ENCODE measurements around the gene ARG1. TPM values are rescaled to one million over a fixed set of nuclear protein-coding genes. Genes with fewer than 3 reads are reported as not detected.

The ARG1 gene
- total and polyA plus RNA-seq, 4 donors: 0.31 to 33.1 (median 4.3) TPM

DNA sequence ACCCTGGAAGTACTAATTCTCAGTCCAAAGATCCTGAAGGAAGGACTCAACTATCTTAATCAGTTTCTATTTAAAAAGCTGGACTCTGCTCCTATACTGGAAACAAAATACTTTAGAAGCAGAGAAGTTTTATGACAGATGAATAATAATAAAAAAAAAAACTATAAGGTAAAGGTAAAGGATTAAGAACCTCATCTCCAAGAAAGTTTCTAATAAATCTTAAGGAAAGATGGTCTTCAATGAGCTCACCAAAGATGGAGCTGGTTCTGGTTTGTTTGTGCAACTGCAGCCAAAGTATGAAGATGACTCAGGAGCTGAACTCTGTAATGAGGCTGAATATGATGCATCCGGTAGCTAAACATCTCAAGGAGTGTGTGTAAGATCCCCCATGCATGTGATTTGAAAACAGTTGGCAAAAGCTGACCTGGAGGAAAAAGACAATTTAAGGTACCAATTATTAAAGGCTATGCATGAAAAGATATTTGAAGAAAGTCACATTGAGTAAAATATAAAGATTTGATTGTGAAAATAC, 29.8 kb downstream of the ARG1 start:
- Histone ChIP-seq H3K4me1 (ENCODE audit: control insufficient read depth in 5 of 5, insufficient read depth in 5 of 5, low read length in 5 of 5) (no peaks in the 10 kb centered on the region), H3K9me3 (ENCODE audit: control insufficient read depth in 4 of 4, insufficient read depth in 3 of 4, low read length in 3 of 4) (no peaks in the 10 kb centered on the region), H3K27me3 (ENCODE audit: control insufficient read depth in 3 of 3, insufficient read depth in 3 of 3, low read length in 2 of 3) (no peaks in the 10 kb centered on the region), H3K27ac (ENCODE audit: low read depth in 1 of 2, low read length in 1 of 2) (no peak overlapping the region), H3K36me3 (ENCODE audit: control insufficient read depth in 4 of 4, insufficient read depth in 4 of 4, low read length in 4 of 4) (peaks cover 20 to 49% (median 41%) of the 10 kb centered on the region in 4 donors), H3K4me3 (no peak overlapping the region), H3K9ac (ENCODE audit: insufficient read depth in 1 of 2, low read length in 2 of 2) (no peak overlapping the region)
- DNase-seq: no peak
- 88 to 100% methylated on average over 1 of the region's 1 CpG for WGBS, 2 donors
- TF ChIP-seq, protein P1, sequence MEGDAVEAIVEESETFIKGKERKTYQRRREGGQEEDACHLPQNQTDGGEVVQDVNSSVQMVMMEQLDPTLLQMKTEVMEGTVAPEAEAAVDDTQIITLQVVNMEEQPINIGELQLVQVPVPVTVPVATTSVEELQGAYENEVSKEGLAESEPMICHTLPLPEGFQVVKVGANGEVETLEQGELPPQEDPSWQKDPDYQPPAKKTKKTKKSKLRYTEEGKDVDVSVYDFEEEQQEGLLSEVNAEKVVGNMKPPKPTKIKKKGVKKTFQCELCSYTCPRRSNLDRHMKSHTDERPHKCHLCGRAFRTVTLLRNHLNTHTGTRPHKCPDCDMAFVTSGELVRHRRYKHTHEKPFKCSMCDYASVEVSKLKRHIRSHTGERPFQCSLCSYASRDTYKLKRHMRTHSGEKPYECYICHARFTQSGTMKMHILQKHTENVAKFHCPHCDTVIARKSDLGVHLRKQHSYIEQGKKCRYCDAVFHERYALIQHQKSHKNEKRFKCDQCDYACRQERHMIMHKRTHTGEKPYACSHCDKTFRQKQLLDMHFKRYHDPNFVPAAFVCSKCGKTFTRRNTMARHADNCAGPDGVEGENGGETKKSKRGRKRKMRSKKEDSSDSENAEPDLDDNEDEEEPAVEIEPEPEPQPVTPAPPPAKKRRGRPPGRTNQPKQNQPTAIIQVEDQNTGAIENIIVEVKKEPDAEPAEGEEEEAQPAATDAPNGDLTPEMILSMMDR (IDR thresholded peaks at IDR 0.05; ENCODE audit: control extremely low read depth, extremely low read depth): no peak
- no peak for ATAC-seq (ENCODE audit: insufficient read depth, low FRiP score)

DNA sequence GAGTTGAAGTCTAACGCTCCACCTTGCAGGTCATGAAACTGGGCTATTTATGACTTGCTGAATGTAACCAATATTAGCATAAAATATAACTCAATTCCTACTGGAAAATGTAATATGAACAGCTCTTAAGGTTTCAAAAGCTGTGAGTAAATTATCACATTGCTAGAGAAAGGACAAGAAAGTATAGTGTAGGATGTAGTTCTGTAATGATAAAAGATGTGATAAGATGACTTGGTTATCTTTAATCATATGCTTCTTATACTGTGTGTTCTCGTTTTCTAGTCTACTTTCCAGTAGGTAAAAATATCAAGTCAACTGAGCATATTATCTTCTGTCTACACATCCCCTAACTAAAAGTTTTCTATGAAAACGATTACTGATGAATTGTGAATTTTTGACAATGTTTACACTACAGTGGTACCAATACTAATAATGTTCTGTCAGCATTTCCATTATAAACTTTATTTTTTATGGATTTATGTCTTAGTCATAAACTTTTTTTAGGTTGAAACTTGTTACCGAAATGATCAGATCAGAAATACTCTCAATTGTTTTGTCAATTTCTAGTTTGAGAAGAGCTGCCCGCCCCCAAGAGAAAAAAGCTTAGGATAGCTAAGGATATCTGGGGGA, 40.4 kb downstream of the ARG1 start:
- no peaks in the 10 kb centered on the region for H3K4me1 ChIP-seq (ENCODE audit: control insufficient read depth in 5 of 5, insufficient read depth in 5 of 5, low read length in 5 of 5)
- H3K27ac ChIP-seq (ENCODE audit: low read depth in 1 of 2, low read length in 1 of 2): no peak overlapping the region
- H3K9me3 ChIP-seq (ENCODE audit: control insufficient read depth in 4 of 4, insufficient read depth in 3 of 4, low read length in 3 of 4): no peaks in the 10 kb centered on the region
- TF ChIP-seq, protein P1 (IDR thresholded peaks at IDR 0.05; ENCODE audit: control extremely low read depth, extremely low read depth): no peak
- H3K27me3 ChIP-seq (ENCODE audit: control insufficient read depth in 3 of 3, insufficient read depth in 3 of 3, low read length in 2 of 3): no peaks in the 10 kb centered on the region
- DNase-seq (no peak), ATAC-seq (ENCODE audit: insufficient read depth, low FRiP score) (no peak)
- H3K36me3 ChIP-seq (ENCODE audit: control insufficient read depth in 4 of 4, insufficient read depth in 4 of 4, low read length in 4 of 4): peaks cover 16 to 56% (median 26%) of the 10 kb centered on the region in 4 donors
- WGBS, 2 donors: 92 to 97% methylated on average over 5 of the region's 5 CpGs
- H3K9ac ChIP-seq (ENCODE audit: insufficient read depth in 1 of 2, low read length in 2 of 2): no peak overlapping the region
- no peak overlapping the region for H3K4me3 ChIP-seq

DNA sequence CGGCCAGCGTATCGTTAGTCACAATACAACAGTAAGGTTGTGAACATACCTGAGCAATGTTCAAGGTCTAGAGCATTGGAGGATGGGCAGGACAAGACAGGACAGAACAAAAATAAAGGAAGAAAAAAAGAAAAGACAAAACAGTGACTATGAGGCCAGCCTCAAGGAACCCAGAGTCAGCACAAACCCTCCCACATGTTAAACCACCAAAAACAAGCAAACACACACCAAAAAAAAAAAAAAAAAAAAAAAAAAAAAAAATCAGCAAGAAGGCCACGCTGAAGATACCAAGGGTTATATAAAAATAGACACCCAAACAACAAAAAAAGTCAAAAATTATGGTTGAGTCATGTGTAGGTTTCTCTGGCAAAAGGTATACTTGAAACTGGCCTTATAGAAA, 42.2 kb downstream of the ARG1 start:
- DNase-seq: no peak
- 96 to 99% methylated on average over 4 of the region's 4 CpGs for WGBS, 2 donors
- no peak for ATAC-seq (ENCODE audit: insufficient read depth, low FRiP score)

More for the DNA sequence above, 42.2 kb downstream of the ARG1 start:
- no peak overlapping the region for H3K27ac ChIP-seq (ENCODE audit: low read depth in 1 of 2, low read length in 1 of 2)
- H3K4me1 ChIP-seq (ENCODE audit: control insufficient read depth in 5 of 5, insufficient read depth in 5 of 5, low read length in 5 of 5): no peaks in the 10 kb centered on the region
- H3K36me3 ChIP-seq (ENCODE audit: control insufficient read depth in 4 of 4, insufficient read depth in 4 of 4, low read length in 4 of 4): peaks cover 11 to 61% (median 29%) of the 10 kb centered on the region in 4 donors
- H3K9me3 ChIP-seq (ENCODE audit: control insufficient read depth in 4 of 4, insufficient read depth in 3 of 4, low read length in 3 of 4): no peaks in the 10 kb centered on the region
- no peak overlapping the region for H3K9ac ChIP-seq (ENCODE audit: insufficient read depth in 1 of 2, low read length in 2 of 2)
- H3K4me3 ChIP-seq: no peak overlapping the region
- no peaks in the 10 kb centered on the region for H3K27me3 ChIP-seq (ENCODE audit: control insufficient read depth in 3 of 3, insufficient read depth in 3 of 3, low read length in 2 of 3)
- TF ChIP-seq, protein P1 (IDR thresholded peaks at IDR 0.05; ENCODE audit: control extremely low read depth, extremely low read depth): no peak
